Mesenchymal stem cell (in vitro differentiated cells and primary cell): ENCODE results near the gene ZNF292.

Source experiments
- DNase-seq: peaks from one replicate; pipeline ENCODE4 v3.0.0-alpha.2; 2013
- H2AFZ ChIP-seq: one replicate; pipeline ENCODE4 v1.6.1; 2013; ENCODE audit warnings: low read depth, mild to moderate bottlenecking, control low read depth, inconsistent platforms, low read length, moderate library complexity
- H2AK5ac ChIP-seq: 2 replicates; pipeline ENCODE4 v1.6.1; 2013; ENCODE audit warnings: low read length, moderate library complexity, mild to moderate bottlenecking, inconsistent platforms; ENCODE audit not compliant: severe bottlenecking
- H2BK120ac ChIP-seq: one replicate; pipeline ENCODE4 v1.6.1; 2013; ENCODE audit warnings: low read depth, mild to moderate bottlenecking, inconsistent platforms, low read length, moderate library complexity
- H2BK12ac ChIP-seq, 2 experiments: one replicate each; pipeline ENCODE4 v1.6.1; 2013; ENCODE audit warnings: inconsistent platforms in 2 of 2, low read length in 2 of 2, mild to moderate bottlenecking in 2 of 2, moderate library complexity in 2 of 2, control low read depth in 1 of 2
- H2BK15ac ChIP-seq: one replicate; pipeline ENCODE4 v1.6.1; 2013; ENCODE audit warnings: mild to moderate bottlenecking, low read depth, inconsistent platforms; ENCODE audit not compliant: poor library complexity, severe bottlenecking
- H2BK5ac ChIP-seq: 2 replicates; pipeline ENCODE4 v1.6.1; 2013; ENCODE audit warnings: low read depth, mild to moderate bottlenecking, low read length, control low read depth, inconsistent platforms; ENCODE audit not compliant: poor library complexity, severe bottlenecking
- H3K14ac ChIP-seq, 2 experiments: one replicate each; pipeline ENCODE4 v1.6.1; 2013; ENCODE audit warnings: inconsistent platforms in 2 of 2, low read length in 2 of 2, control low read depth in 1 of 2, mild to moderate bottlenecking in 1 of 2, moderate library complexity in 1 of 2
- H3K18ac ChIP-seq, 2 experiments: one replicate each; pipeline ENCODE4 v1.6.1; 2013; ENCODE audit warnings: inconsistent platforms in 2 of 2, low read length in 2 of 2, control low read depth in 1 of 2, low read depth in 1 of 2, mild to moderate bottlenecking in 1 of 2
- H3K23ac ChIP-seq, 2 experiments: one replicate each; pipeline ENCODE4 v1.6.1; 2013; ENCODE audit warnings: inconsistent platforms in 2 of 2, low read length in 2 of 2, mild to moderate bottlenecking in 2 of 2, moderate library complexity in 2 of 2, control low read depth in 1 of 2
- H3K27ac ChIP-seq: 2 replicates; pipeline ENCODE4 v1.5.1; 2013; ENCODE audit warnings: mild to moderate bottlenecking, moderate library complexity, low read length, control low read depth, inconsistent platforms; ENCODE audit not compliant: poor library complexity, severe bottlenecking
- H3K27me3 ChIP-seq, 2 experiments: 2 replicates each; pipeline versions ENCODE4 v1.6.1 to v1.7.0; 2013; ENCODE audit warnings: low read length in 2 of 2, mild to moderate bottlenecking in 2 of 2, moderate library complexity in 2 of 2, control low read depth in 1 of 2, inconsistent platforms in 1 of 2; ENCODE audit not compliant: control insufficient read depth in 1 of 2, insufficient read depth in 1 of 2
- H3K36me3 ChIP-seq, 2 experiments: 2 replicates each; pipeline versions ENCODE4 v1.6.1 to v1.7.0; 2013; ENCODE audit warnings: low read length in 2 of 2, control low read depth in 1 of 2, inconsistent platforms in 1 of 2, low read depth in 1 of 2, mild to moderate bottlenecking in 1 of 2; ENCODE audit not compliant: insufficient read depth in 2 of 2, control insufficient read depth in 1 of 2
- H3K4ac ChIP-seq, 2 experiments: one replicate each; pipeline ENCODE4 v1.6.1; 2013; ENCODE audit warnings: inconsistent platforms in 2 of 2, low read length in 2 of 2, mild to moderate bottlenecking in 2 of 2, moderate library complexity in 2 of 2, control low read depth in 1 of 2, low read depth in 1 of 2
- H3K4me1 ChIP-seq: 2 replicates; pipeline ENCODE4 v1.6.1; 2013; ENCODE audit warnings: low read depth, low read length, control low read depth; ENCODE audit not compliant: control insufficient read depth, insufficient read depth
- H3K4me2 ChIP-seq: 2 replicates; pipeline ENCODE4 v1.6.1; 2013; ENCODE audit warnings: low read length, mild to moderate bottlenecking, inconsistent platforms; ENCODE audit not compliant: poor library complexity, severe bottlenecking
- H3K4me3 ChIP-seq, 2 experiments: 2 replicates each; pipeline versions ENCODE4 v1.5.1 to v1.7.0; 2013; ENCODE audit warnings: low read length in 2 of 2, mild to moderate bottlenecking in 2 of 2, control low read depth in 1 of 2, low read depth in 1 of 2; ENCODE audit not compliant: insufficient read depth in 1 of 2
- H3K79me1 ChIP-seq: replicated peaks from 2 replicates; pipeline ENCODE4 v1.6.1; 2013; ENCODE audit warnings: mild to moderate bottlenecking, control low read depth, low read length, inconsistent platforms; ENCODE audit not compliant: poor library complexity, severe bottlenecking
- H3K9ac ChIP-seq: 2 replicates; pipeline ENCODE4 v1.7.0; 2013; ENCODE audit warnings: mild to moderate bottlenecking, low read length, moderate library complexity
- H3K9me3 ChIP-seq: 2 replicates; pipeline ENCODE4 v1.7.0; 2013; ENCODE audit warnings: mild to moderate bottlenecking, low read length; ENCODE audit not compliant: control insufficient read depth
- H4K8ac ChIP-seq: one replicate; pipeline ENCODE4 v1.6.1; 2013; ENCODE audit warnings: inconsistent platforms, mild to moderate bottlenecking, low read length, moderate library complexity
- H4K91ac ChIP-seq: one replicate; pipeline ENCODE4 v1.6.1; 2013; ENCODE audit warnings: mild to moderate bottlenecking, low read length, inconsistent platforms
- WGBS: methylation state at CpG from one replicate; pipeline ENCODE4 v1.1.7; 2013; ENCODE audit warnings: mixed read lengths; 5-methylcytosine and 5-hydroxymethylcytosine counted together

ZNF292 gene

GRCh38 chr6:87282743-87283142, 127.4 kb downstream of the ZNF292 start:
- Histone ChIP-seq H3K9ac (no peak overlapping the region), H2BK120ac (no peak overlapping the region), H2AK5ac (no peak overlapping the region), H3K27ac (no peak overlapping the region), H3K36me3 (no peaks in the 10 kb centered on the region), H4K91ac (no peak overlapping the region), H3K9me3 (no peaks in the 10 kb centered on the region), H2BK12ac (no peak overlapping the region), H2AFZ (no peak overlapping the region), H3K79me1 (no peaks in the 10 kb centered on the region), H3K18ac (no peak overlapping the region), H3K14ac (no peak overlapping the region), H3K4me2 (no peak overlapping the region), H4K8ac (no peak overlapping the region), H3K4me1 (no peaks in the 10 kb centered on the region), H3K4ac (no peak overlapping the region), H3K23ac (no peak overlapping the region), H3K27me3 (no peaks in the 10 kb centered on the region), H3K4me3 (no peak overlapping the region), H2BK5ac (no peak overlapping the region), H2BK15ac (no peak overlapping the region)
- no peak for DNase-seq
- 96% methylated on average over 1 of the region's 1 CpG for WGBS

GRCh38 chr6:87283461-87283860, 128.1 kb downstream of the ZNF292 start:
- H2BK12ac ChIP-seq = no peak overlapping the region

GRCh38 chr6:87287251-87287650, 131.9 kb downstream of the ZNF292 start:
- H3K79me1 ChIP-seq = no peaks in the 10 kb centered on the region
- H2AK5ac ChIP-seq = no peak overlapping the region
- H3K9ac ChIP-seq = no peak overlapping the region
- no peak overlapping the region for H3K4ac ChIP-seq
- H3K14ac ChIP-seq = no peak overlapping the region
- no peak overlapping the region for H3K4me3 ChIP-seq
- H3K4me1 ChIP-seq = no peaks in the 10 kb centered on the region
- no peaks in the 10 kb centered on the region for H3K9me3 ChIP-seq
- no peak overlapping the region for H2BK5ac ChIP-seq
- 88% methylated on average over 1 of the region's 2 CpGs for WGBS
- no peak overlapping the region for H4K91ac ChIP-seq
- H2BK120ac ChIP-seq = no peak overlapping the region
- peaks cover 4 to 15% of the 10 kb centered on the region in 2 experiments for H3K27me3 ChIP-seq
- H2AFZ ChIP-seq = no peak overlapping the region
- no peaks in the 10 kb centered on the region for H3K36me3 ChIP-seq
- no peak overlapping the region for H4K8ac ChIP-seq
- no peak overlapping the region for H3K23ac ChIP-seq
- no peak for DNase-seq
- no peak overlapping the region for H3K18ac ChIP-seq
- H3K27ac ChIP-seq = no peak overlapping the region
- no peak overlapping the region for H2BK12ac ChIP-seq
- H3K4me2 ChIP-seq = no peak overlapping the region
- no peak overlapping the region for H2BK15ac ChIP-seq

More at GRCh38 chr6:87283461-87283860, 128.1 kb downstream of the ZNF292 start:
- H3K36me3 ChIP-seq = no peaks in the 10 kb centered on the region
- no peak overlapping the region for H3K4ac ChIP-seq
- H3K9me3 ChIP-seq = no peaks in the 10 kb centered on the region
- no peak overlapping the region for H3K23ac ChIP-seq
- H3K4me3 ChIP-seq = no peak overlapping the region
- no peak overlapping the region for H3K14ac ChIP-seq
- no peak overlapping the region for H2AFZ ChIP-seq
- H4K8ac ChIP-seq = no peak overlapping the region
- no peak overlapping the region for H2AK5ac ChIP-seq
- no peak overlapping the region for H4K91ac ChIP-seq
- no peak overlapping the region for H3K9ac ChIP-seq
- H3K79me1 ChIP-seq = no peaks in the 10 kb centered on the region
- H2BK15ac ChIP-seq = no peak overlapping the region
- no peak overlapping the region for H3K27ac ChIP-seq
- H3K18ac ChIP-seq = no peak overlapping the region
- 89% methylated on average over 2 of the region's 3 CpGs for WGBS
- no peak overlapping the region for H2BK120ac ChIP-seq
- H3K4me2 ChIP-seq = no peak overlapping the region
- H3K27me3 ChIP-seq = peaks cover 0 to under 1% of the 10 kb centered on the region in 2 experiments
- H3K4me1 ChIP-seq = no peaks in the 10 kb centered on the region
- H2BK5ac ChIP-seq = no peak overlapping the region
- no peak for DNase-seq

GRCh38 chr6:87289571-87289970, 134.2 kb downstream of the ZNF292 start:
- H3K4me2 ChIP-seq = no peak overlapping the region
- H2BK15ac ChIP-seq = no peak overlapping the region
- peaks cover 6 to 20% of the 10 kb centered on the region in 2 experiments for H3K27me3 ChIP-seq
- H4K91ac ChIP-seq = no peak overlapping the region
- no peak overlapping the region for H3K4me3 ChIP-seq
- H2BK120ac ChIP-seq = no peak overlapping the region
- H3K14ac ChIP-seq = peak overlapping the region; percentile 15 to 76
- no peak overlapping the region for H2BK12ac ChIP-seq
- no peak overlapping the region for H3K9ac ChIP-seq
- 92% methylated on average over 3 of the region's 3 CpGs for WGBS
- H3K79me1 ChIP-seq = no peaks in the 10 kb centered on the region
- H2AK5ac ChIP-seq = no peak overlapping the region
- no peak overlapping the region for H4K8ac ChIP-seq
- no peak for DNase-seq
- H3K23ac ChIP-seq = no peak overlapping the region
- no peak overlapping the region for H3K4ac ChIP-seq
- H3K9me3 ChIP-seq = no peaks in the 10 kb centered on the region
- H3K18ac ChIP-seq = no peak overlapping the region
- no peak overlapping the region for H3K27ac ChIP-seq
- H2AFZ ChIP-seq = no peak overlapping the region
- H3K36me3 ChIP-seq = no peaks in the 10 kb centered on the region
- no peaks in the 10 kb centered on the region for H3K4me1 ChIP-seq
- no peak overlapping the region for H2BK5ac ChIP-seq
